Measurements from ENCODE around the gene TAOK3. TPM values are rescaled to one million over a fixed set of nuclear protein-coding genes. Genes with fewer than 3 reads are reported as not detected.

Gene TAOK3
- total and polyA plus RNA-seq, 2 of the 4 experiments (the other 2 are of a cell fraction), result 26.3 to 54.5 TPM

DNA sequence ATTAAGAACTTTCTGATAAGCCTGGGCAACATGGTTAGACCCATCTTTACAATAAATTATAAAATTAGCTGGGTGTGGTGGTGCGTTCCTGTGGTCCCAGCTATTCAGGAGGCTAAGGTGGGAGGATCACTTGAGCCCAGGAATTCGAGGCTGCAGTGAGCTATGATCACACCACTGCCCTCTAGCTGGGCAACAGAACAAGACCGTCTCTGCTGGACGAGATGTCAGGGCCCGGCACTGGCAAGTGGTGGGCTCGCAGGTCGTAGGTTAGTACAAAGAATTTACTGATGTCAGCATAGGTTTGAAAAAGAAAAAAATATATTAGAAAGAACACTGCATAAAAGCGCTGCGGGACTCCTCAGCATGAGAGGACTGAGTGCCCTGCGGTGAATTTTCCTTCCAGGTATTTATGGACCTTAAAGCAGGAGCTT, 253.2 kb downstream of the TAOK3 start:
- H2BK120ac ChIP-seq (ENCODE audit: low read depth, low read length), result no peak overlapping the region
- no peak overlapping the region for H3K4me3 ChIP-seq (ENCODE audit: insufficient read depth, low read depth, low read length)
- ChIA-PET CTCF (no interaction called here), POLR2A (ENCODE audit: unreplicated experiment) (no interaction called here)
- H3K79me1 ChIP-seq (ENCODE audit: low read depth in 1 of 2, low read length in 2 of 2), result no peaks in the 10 kb centered on the region
- H3K4ac ChIP-seq (ENCODE audit: low read depth, low read length), result no peak overlapping the region
- no peaks in the 10 kb centered on the region for H3K9me1 ChIP-seq (ENCODE audit: insufficient read depth, low read length)
- H3K56ac ChIP-seq (ENCODE audit: extremely low read depth, insufficient read depth, low read length), result no peak overlapping the region
- dilution Hi-C loops (cut with HindIII; ENCODE audit: low sequenced_read_pairs, unreplicated experiment) (no loop called here), in situ Hi-C loops (cut with MboI; ENCODE audit: low sequenced_read_pairs) (no loop called here), intact Hi-C loops (cut with micrococcal nuclease) (no loop called here)
- H3K27ac ChIP-seq (ENCODE audit: insufficient read depth, low read length), result no peak overlapping the region
- no peak for ATAC-seq (ENCODE audit: low read depth)
- 0 out of 2 replicates have a peak, but pooled peaks cover 1% of the 10 kb centered on the region for H3K36me3 ChIP-seq (ENCODE audit: control insufficient read depth, insufficient read depth, low read length)
- DNase-seq, result no peak
- 83% methylated on average over 4 of the region's 10 CpGs; no CpG with 5 or more reads in 1 of the 2 experiments for WGBS, 2 experiments (ENCODE audit: extremely low coverage in 2 of 2, insufficient read length in 1 of 2)
- no peaks in the 10 kb centered on the region for H3K27me3 ChIP-seq (ENCODE audit: control insufficient read depth, insufficient read depth, low read length)
- peaks cover 2% of the 10 kb centered on the region; the same call in 1 of the 2 replicates for H3K4me1 ChIP-seq (ENCODE audit: control insufficient read depth, insufficient read depth, low read length)
- H2BK15ac ChIP-seq (ENCODE audit: low read depth, low read length), result no peak overlapping the region
- H4K20me1 ChIP-seq (ENCODE audit: insufficient read depth, low read length), result no peaks in the 10 kb centered on the region
- TF ChIP-seq CHD1 (IDR thresholded peaks at IDR 0.05; ENCODE audit: low read depth, low read length), result no peak
- no peak for TF ChIP-seq MAFK (IDR thresholded peaks at IDR 0.05; ENCODE audit: low read depth, low read length)
- TF ChIP-seq, protein P1, sequence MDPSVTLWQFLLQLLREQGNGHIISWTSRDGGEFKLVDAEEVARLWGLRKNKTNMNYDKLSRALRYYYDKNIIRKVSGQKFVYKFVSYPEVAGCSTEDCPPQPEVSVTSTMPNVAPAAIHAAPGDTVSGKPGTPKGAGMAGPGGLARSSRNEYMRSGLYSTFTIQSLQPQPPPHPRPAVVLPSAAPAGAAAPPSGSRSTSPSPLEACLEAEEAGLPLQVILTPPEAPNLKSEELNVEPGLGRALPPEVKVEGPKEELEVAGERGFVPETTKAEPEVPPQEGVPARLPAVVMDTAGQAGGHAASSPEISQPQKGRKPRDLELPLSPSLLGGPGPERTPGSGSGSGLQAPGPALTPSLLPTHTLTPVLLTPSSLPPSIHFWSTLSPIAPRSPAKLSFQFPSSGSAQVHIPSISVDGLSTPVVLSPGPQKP (IDR thresholded peaks at IDR 0.05; ENCODE audit: borderline replicate concordance, low read depth, low read length), result no peak
- no peak for TF ChIP-seq BHLHE40 (IDR thresholded peaks at IDR 0.05; ENCODE audit: low read depth, low read length)
- no peak for TF ChIP-seq POLR2A (IDR thresholded peaks at IDR 0.05; ENCODE audit: low read depth, low read length)
- TF ChIP-seq, protein P2, sequence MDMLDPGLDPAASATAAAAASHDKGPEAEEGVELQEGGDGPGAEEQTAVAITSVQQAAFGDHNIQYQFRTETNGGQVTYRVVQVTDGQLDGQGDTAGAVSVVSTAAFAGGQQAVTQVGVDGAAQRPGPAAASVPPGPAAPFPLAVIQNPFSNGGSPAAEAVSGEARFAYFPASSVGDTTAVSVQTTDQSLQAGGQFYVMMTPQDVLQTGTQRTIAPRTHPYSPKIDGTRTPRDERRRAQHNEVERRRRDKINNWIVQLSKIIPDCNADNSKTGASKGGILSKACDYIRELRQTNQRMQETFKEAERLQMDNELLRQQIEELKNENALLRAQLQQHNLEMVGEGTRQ (IDR thresholded peaks at IDR 0.05; ENCODE audit: low read depth, low read length), result no peak
- TF ChIP-seq, protein P3, sequence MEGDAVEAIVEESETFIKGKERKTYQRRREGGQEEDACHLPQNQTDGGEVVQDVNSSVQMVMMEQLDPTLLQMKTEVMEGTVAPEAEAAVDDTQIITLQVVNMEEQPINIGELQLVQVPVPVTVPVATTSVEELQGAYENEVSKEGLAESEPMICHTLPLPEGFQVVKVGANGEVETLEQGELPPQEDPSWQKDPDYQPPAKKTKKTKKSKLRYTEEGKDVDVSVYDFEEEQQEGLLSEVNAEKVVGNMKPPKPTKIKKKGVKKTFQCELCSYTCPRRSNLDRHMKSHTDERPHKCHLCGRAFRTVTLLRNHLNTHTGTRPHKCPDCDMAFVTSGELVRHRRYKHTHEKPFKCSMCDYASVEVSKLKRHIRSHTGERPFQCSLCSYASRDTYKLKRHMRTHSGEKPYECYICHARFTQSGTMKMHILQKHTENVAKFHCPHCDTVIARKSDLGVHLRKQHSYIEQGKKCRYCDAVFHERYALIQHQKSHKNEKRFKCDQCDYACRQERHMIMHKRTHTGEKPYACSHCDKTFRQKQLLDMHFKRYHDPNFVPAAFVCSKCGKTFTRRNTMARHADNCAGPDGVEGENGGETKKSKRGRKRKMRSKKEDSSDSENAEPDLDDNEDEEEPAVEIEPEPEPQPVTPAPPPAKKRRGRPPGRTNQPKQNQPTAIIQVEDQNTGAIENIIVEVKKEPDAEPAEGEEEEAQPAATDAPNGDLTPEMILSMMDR (conservative IDR thresholded peaks at IDR 0.05; ENCODE audit: low read depth, low read length), result no peak
- no peak for TF ChIP-seq MAZ (IDR thresholded peaks at IDR 0.05; ENCODE audit: borderline replicate concordance, low read depth, low read length)
- TF ChIP-seq FOS (IDR thresholded peaks at IDR 0.05; ENCODE audit: low read depth, low read length), result no peak
- no peak for TF ChIP-seq CEBPB (IDR thresholded peaks at IDR 0.05; ENCODE audit: low read depth, low read length)
- TF ChIP-seq RFX5 (IDR thresholded peaks at IDR 0.05; ENCODE audit: low read depth, low read length), result no peak
- no peak overlapping the region for H3K9ac ChIP-seq (ENCODE audit: low read depth, low read length)
- no peak overlapping the region for H2BK20ac ChIP-seq (ENCODE audit: low read depth, low read length)
- no peak overlapping the region for H2AK5ac ChIP-seq (ENCODE audit: low read depth, low read length)
- BruUV-seq (replicated peaks), result no TSS peak
- H3K18ac ChIP-seq (ENCODE audit: low read depth, low read length), result no peak overlapping the region
- no peak overlapping the region for H4K91ac ChIP-seq (ENCODE audit: insufficient read depth, low read depth, low read length)
- no peak overlapping the region for H2AFZ ChIP-seq (replicated peaks; ENCODE audit: low read length, poor library complexity)
- no peak overlapping the region for H2BK5ac ChIP-seq (ENCODE audit: low read depth, low read length, poor library complexity, severe bottlenecking)
- H2AK9ac ChIP-seq (replicated peaks; ENCODE audit: low read depth, low read length, poor library complexity), result no peak overlapping the region
- H3K14ac ChIP-seq (replicated peaks; ENCODE audit: low read depth, low read length), result no peak overlapping the region
- no peak overlapping the region for H3K4me2 ChIP-seq (ENCODE audit: low read depth, low read length)
- H3K9me3 ChIP-seq (ENCODE audit: control insufficient read depth, insufficient read depth, low read length), result no peaks in the 10 kb centered on the region
- no peak overlapping the region for H3K23ac ChIP-seq (ENCODE audit: low read depth, low read length)
- no peak overlapping the region for H4K5ac ChIP-seq (ENCODE audit: low read depth, low read length)
- H4K8ac ChIP-seq (ENCODE audit: low read depth in 2 of 2, low read length in 2 of 2), result no peak overlapping the region
